K562 (cell line): ENCODE measurements around the gene NLGN3. TPM values are rescaled to one million over a fixed set of nuclear protein-coding genes. Genes with fewer than 3 reads are reported as not detected.

Experiments
- ATF2 ChIP-seq: sonication (generic); formaldehyde crosslinking; IDR thresholded peaks from 2 replicates; pipeline ENCODE4 v1.8.1; 2022; ENCODE audit warnings: missing genetic modification reagents
- BDP1 ChIP-seq: IDR thresholded peaks from 3 replicates; pipeline ENCODE4 v1.6.1; 2011; ENCODE audit not compliant: insufficient read length, insufficient read depth
- BRCA1 ChIP-seq, 2 experiments: fragments of 450-650 bp in 1 of 2; sonication (generic) in 1 of 2; formaldehyde crosslinking in 1 of 2; IDR thresholded peaks; 2 replicates each; pipeline versions ENCODE4 v1.5.0 to v1.6.1; 2017 to 2020; ENCODE audit warnings: mild to moderate bottlenecking in 1 of 2, missing genetic modification reagents in 1 of 2
- CBX2 ChIP-seq: fragments of 200-600 bp; sonication (generic); IDR thresholded peaks from one replicate; pipeline ENCODE4 v1.6.1; 2012; ENCODE audit warnings: mild to moderate bottlenecking, low read length, inconsistent platforms; ENCODE audit not compliant: insufficient read depth, poor library complexity, severe bottlenecking
- E2F3 ChIP-seq: fragments of 250-450 bp; sonication (Bioruptor Pico); IDR thresholded peaks from 2 replicates; pipeline ENCODE4 v1.4.0; 2020; ENCODE audit warnings: mild to moderate bottlenecking
- ETV6 ChIP-seq, 3 experiments: fragments of 150-350 bp in 1 of 3; sonication (generic) in 1 of 3; formaldehyde crosslinking in 1 of 3; IDR thresholded peaks; 2 replicates each; pipeline versions ENCODE4 v1.6.1 to v1.8.0; 2014 to 2022; ENCODE audit warnings: borderline replicate concordance in 2 of 3, low read depth in 2 of 3, antibody characterized with exemption in 1 of 3, low read length in 1 of 3, mild to moderate bottlenecking in 1 of 3, missing genetic modification reagents in 1 of 3
- FOXP1 ChIP-seq: sonication (generic); formaldehyde crosslinking; IDR thresholded peaks from 2 replicates; pipeline ENCODE4 v1.8.0; 2022; ENCODE audit warnings: mild to moderate bottlenecking, missing genetic modification reagents
- HDAC2 ChIP-seq: fragments of 450-650 bp; IDR thresholded peaks from 2 replicates; pipeline ENCODE4 v1.6.1; 2016; ENCODE audit warnings: mild to moderate bottlenecking
- NEUROD1 ChIP-seq: fragments of 150-350 bp; IDR thresholded peaks from 2 replicates; pipeline ENCODE4 v1.6.1; 2014; ENCODE audit warnings: borderline replicate concordance, low read length, low read depth; ENCODE audit not compliant: partially characterized antibody
- RBFOX2 ChIP-seq: fragments of 200-400 bp; formaldehyde crosslinking; IDR thresholded peaks from 2 replicates; pipeline ENCODE4 v1.6.1; 2017; ENCODE audit warnings: low read depth, mild to moderate bottlenecking, low read length, moderate library complexity
- SMAD4 ChIP-seq: fragments of 250-450 bp; sonication (Bioruptor Pico); conservative IDR thresholded peaks from 2 replicates; pipeline ENCODE4 v1.8.0; 2021; ENCODE audit warnings: inconsistent platforms, mild to moderate bottlenecking, moderate library complexity
- SRSF7 ChIP-seq: fragments of 200-400 bp; formaldehyde crosslinking; optimal IDR thresholded peaks from 2 replicates; pipeline ENCODE3; 2017; ENCODE audit warnings: mild to moderate bottlenecking, low read depth, low read length
- TFAM ChIP-seq: fragments of 250-450 bp; sonication (Bioruptor Pico); conservative IDR thresholded peaks from 2 replicates; pipeline ENCODE4 v1.5.0; 2021; ENCODE audit warnings: mild to moderate bottlenecking, moderate library complexity
- TFAP4 ChIP-seq: sonication (generic); formaldehyde crosslinking; IDR thresholded peaks from 2 replicates; pipeline ENCODE4 v1.8.0; 2022; ENCODE audit warnings: missing genetic modification reagents, mild to moderate bottlenecking, moderate library complexity, borderline replicate concordance
- VEZF1 ChIP-seq: fragments of 200-800 bp; sonication (Bioruptor generic); IDR thresholded peaks from 2 replicates; pipeline ENCODE4 v1.6.1; 2017; ENCODE audit warnings: missing genetic modification characterization, missing compliant biosample characterization
- ZBED1 ChIP-seq: IDR thresholded peaks from 2 replicates; pipeline ENCODE4 v1.6.1; 2014
- ZFP1 ChIP-seq: fragments of 450-650 bp; formaldehyde crosslinking; IDR thresholded peaks from 2 replicates; pipeline ENCODE4 v1.4.0; 2020; ENCODE audit warnings: mild to moderate bottlenecking, mixed read lengths
- ZFX ChIP-seq: sonication (generic); formaldehyde crosslinking; IDR thresholded peaks from 2 replicates; pipeline ENCODE4 v1.8.0; 2022; ENCODE audit warnings: mild to moderate bottlenecking, missing genetic modification reagents, moderate library complexity
- ZNF592 ChIP-seq: fragments of 450-650 bp; IDR thresholded peaks from 2 replicates; pipeline ENCODE4 v1.6.1; 2017; ENCODE audit warnings: antibody characterized with exemption, mild to moderate bottlenecking
- ZNF707 ChIP-seq: fragments of 250-450 bp; sonication (Bioruptor Pico); conservative IDR thresholded peaks from 2 replicates; pipeline ENCODE4 v1.8.0; 2022; ENCODE audit warnings: inconsistent platforms, mild to moderate bottlenecking, moderate library complexity
- polyA plus RNA-seq, 8 experiments: library from polyadenylated mRNA; depleted of rRNA in 4 of 8; stranded (reverse) in 5 of 8; unstranded in 3 of 8; fragments of >200 nt; fragmentation: Nextera tagmentation in 2 of 8; fragmentation: Illumina TruSeq in 1 of 8; extraction: Ambion mirVana in 2 of 8; extraction: Trizol in 1 of 8; gene quantifications; 2 replicates each; pipeline versions ENCODE4 v1.2.1 to v1.2.3, GENCODE V29; 2011 to 2014; ENCODE audit warnings: inconsistent platforms in 1 of 8, missing spikeins in 1 of 8
- total RNA-seq, 7 experiments: library from RNA; depleted of rRNA in 6 of 7; stranded (reverse); fragments of >200 nt in 6 of 7; fragmentation: Illumina TruSeq in 2 of 7; extraction: Trizol in 2 of 7; gene quantifications; 2 replicates each; pipeline versions ENCODE4 v1.2.1 to v1.2.3, GENCODE V29; 2011 to 2021; ENCODE audit warnings: low replicate concordance in 1 of 7

Gene NLGN3
- total and polyA plus RNA-seq, 9 of the 15 experiments (the other 6 are each of a cell fraction or from before 2014, with no cell fraction given) = 0.03 to 0.86 (median 0.25) TPM

- TF ChIP-seq TFAP4 (CRISPR knock-in tag) (no peak), SMAD4 (0 out of 2 replicates have a peak, but pooled peaks have one; percentile 35), HDAC2 (no peak), ETV6 (IDR thresholded peaks at IDR 0.05; ENCODE audit: borderline replicate concordance in 1 of 2, low read depth in 2 of 2, low read length in 1 of 2) (no peak), ETV6 (CRISPR knock-in tag; IDR thresholded peaks at IDR 0.05; ENCODE audit: borderline replicate concordance) (no peak), RBFOX2 (no peak), FOXP1 (CRISPR knock-in tag) (no peak), E2F3 (CRISPR knock-in tag) (no peak), ZBED1 (no peak), VEZF1 (no peak), TFAM (CRISPR knock-in tag) (no peak), ZNF707 (no peak), BDP1 (no peak), ZFX (0 out of 2 replicates have a peak, but pooled peaks have one; percentile 24), SRSF7 (no peak), ZFP1 (CRISPR knock-in tag) (no peak), ZNF592 (peak; percentile 74), CBX2 (no peak), NEUROD1 (no peak), BRCA1 (IDR thresholded peaks at IDR 0.05) (no peak), BRCA1 (CRISPR knock-in tag; IDR thresholded peaks at IDR 0.05) (no peak), ATF2 (no peak)
Measured at GRCh38 chrX:71107762-71108360, 36.8 kb upstream of the NLGN3 start (continued).
